Smooth muscle cell (in vitro differentiated cells): ENCODE data around the gene SLC25A44. TPM values are rescaled to one million over a fixed set of nuclear protein-coding genes. Genes with fewer than 3 reads are reported as not detected.

ENCODE experiments used
- DNase-seq: peaks from one replicate; lab custom pipeline; 2025; ENCODE audit not compliant: unreplicated experiment; lab: John Stamatoyannopoulos, UW
- H2AFZ ChIP-seq: fragments of 200-600 bp; sonication (generic); 2 replicates; pipeline ENCODE4 v1.6.0; 2016; ENCODE audit warnings: antibody characterized with exemption, low read depth, mild to moderate bottlenecking
- H3F3A ChIP-seq: fragments of 200-600 bp; sonication (generic); 2 replicates; pipeline ENCODE4 v1.6.0; 2017; ENCODE audit warnings: antibody characterized with exemption, low read depth
- H3K27ac ChIP-seq: fragments of 200-600 bp; sonication (generic); 2 replicates; pipeline ENCODE4 v1.5.1; 2016; ENCODE audit warnings: low read depth, mild to moderate bottlenecking
- H3K27me3 ChIP-seq: fragments of 200-600 bp; sonication (generic); 2 replicates; pipeline ENCODE4 v1.6.1; 2016; ENCODE audit warnings: low read depth, mild to moderate bottlenecking
- H3K36me3 ChIP-seq: fragments of 200-600 bp; sonication (generic); 2 replicates; pipeline ENCODE4 v1.5.1; 2016; ENCODE audit warnings: low read depth
- H3K4me1 ChIP-seq: fragments of 200-600 bp; sonication (generic); 2 replicates; pipeline ENCODE4 v1.5.1; 2016; ENCODE audit warnings: low read depth
- H3K4me2 ChIP-seq: fragments of 200-600 bp; sonication (generic); 2 replicates; pipeline ENCODE4 v1.6.0; 2016; ENCODE audit warnings: mild to moderate bottlenecking
- H3K4me3 ChIP-seq: fragments of 200-600 bp; sonication (generic); 2 replicates; pipeline ENCODE4 v1.5.1; 2016; ENCODE audit warnings: mild to moderate bottlenecking
- H3K79me2 ChIP-seq: fragments of 200-600 bp; sonication (generic); 2 replicates; pipeline ENCODE4 v1.6.0; 2016; ENCODE audit warnings: low read depth, mild to moderate bottlenecking
- H3K9ac ChIP-seq: fragments of 200-600 bp; sonication (generic); 2 replicates; pipeline ENCODE4 v1.6.0; 2016; ENCODE audit warnings: low read depth
- H3K9me3 ChIP-seq: fragments of 200-600 bp; sonication (generic); replicated peaks from 2 replicates; pipeline ENCODE4 v1.5.1; 2016; ENCODE audit warnings: low read depth
- H4K20me1 ChIP-seq: fragments of 200-600 bp; sonication (generic); 2 replicates; pipeline ENCODE4 v1.6.0; 2016; ENCODE audit warnings: low read depth
- WGBS: methylation state at CpG from one replicate; pipeline ENCODE4 v1.1.7; 2016; ENCODE audit warnings: low lambda C conversion rate; 5-methylcytosine and 5-hydroxymethylcytosine counted together
- polyA plus RNA-seq: library from polyadenylated mRNA; unstranded; fragments of >200 nt; fragmentation: Nextera tagmentation; extraction: Ambion mirVana; gene quantifications from 2 replicates; pipeline ENCODE4 v1.2.1, GENCODE V29; 2016
- total RNA-seq: library from RNA; depleted of rRNA; stranded (reverse); fragments of >200 nt; gene quantifications from 2 replicates; pipeline ENCODE4 v1.2.3, GENCODE V29; 2014
- TF ChIP-seq, protein P1 (sequence below): fragments of 200-600 bp; sonication (generic); IDR thresholded peaks from 2 replicates; pipeline ENCODE4 v1.5.1; 2017; ENCODE audit warnings: borderline replicate concordance, mild to moderate bottlenecking, antibody characterized with exemption; ENCODE audit not compliant: insufficient read depth, poor library complexity, severe bottlenecking

Gene SLC25A44
- total and polyA plus RNA-seq, 2 experiments from 2014 or later, result 11.4 to 11.6 TPM

DNA sequence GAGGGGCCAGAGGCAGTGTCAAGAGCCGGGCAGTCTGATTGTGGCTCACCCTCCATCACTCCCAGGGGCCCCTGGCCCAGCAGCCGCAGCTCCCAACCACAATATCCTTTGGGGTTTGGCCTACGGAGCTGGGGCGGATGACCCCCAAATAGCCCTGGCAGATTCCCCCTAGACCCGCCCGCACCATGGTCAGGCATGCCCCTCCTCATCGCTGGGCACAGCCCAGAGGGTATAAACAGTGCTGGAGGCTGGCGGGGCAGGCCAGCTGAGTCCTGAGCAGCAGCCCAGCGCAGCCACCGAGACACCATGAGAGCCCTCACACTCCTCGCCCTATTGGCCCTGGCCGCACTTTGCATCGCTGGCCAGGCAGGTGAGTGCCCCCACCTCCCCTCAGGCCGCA lies 48.0 kb downstream of the SLC25A44 start, which contains the start of gene BGLAP:
Gene BGLAP (plus strand): TSS at position 259 of the 400 bp plus-strand sequence. CDS start 48 bp downstream, at position 307.
- Histone ChIP-seq H2AFZ (no peak within 1 kb of the TSS), H3K9ac (no peak within 1 kb of the TSS), H3K4me1 (no peaks in the 10 kb centered on the region), H3K79me2 (no peaks in the 10 kb centered on the region), H3K4me2 (no peak within 1 kb of the TSS), H3K4me3 (no peak within 1 kb of the TSS), H3F3A (no peaks in the 10 kb centered on the region), H3K27me3 (no peaks in the 10 kb centered on the region), H3K36me3 (no peaks in the 10 kb centered on the region), H4K20me1 (no peaks in the 10 kb centered on the region), H3K9me3 (no peaks in the 10 kb centered on the region), H3K27ac (no peak within 1 kb of the TSS)
- 96% methylated on average over 14 of the region's 14 CpGs for WGBS
- TF ChIP-seq, protein P1, sequence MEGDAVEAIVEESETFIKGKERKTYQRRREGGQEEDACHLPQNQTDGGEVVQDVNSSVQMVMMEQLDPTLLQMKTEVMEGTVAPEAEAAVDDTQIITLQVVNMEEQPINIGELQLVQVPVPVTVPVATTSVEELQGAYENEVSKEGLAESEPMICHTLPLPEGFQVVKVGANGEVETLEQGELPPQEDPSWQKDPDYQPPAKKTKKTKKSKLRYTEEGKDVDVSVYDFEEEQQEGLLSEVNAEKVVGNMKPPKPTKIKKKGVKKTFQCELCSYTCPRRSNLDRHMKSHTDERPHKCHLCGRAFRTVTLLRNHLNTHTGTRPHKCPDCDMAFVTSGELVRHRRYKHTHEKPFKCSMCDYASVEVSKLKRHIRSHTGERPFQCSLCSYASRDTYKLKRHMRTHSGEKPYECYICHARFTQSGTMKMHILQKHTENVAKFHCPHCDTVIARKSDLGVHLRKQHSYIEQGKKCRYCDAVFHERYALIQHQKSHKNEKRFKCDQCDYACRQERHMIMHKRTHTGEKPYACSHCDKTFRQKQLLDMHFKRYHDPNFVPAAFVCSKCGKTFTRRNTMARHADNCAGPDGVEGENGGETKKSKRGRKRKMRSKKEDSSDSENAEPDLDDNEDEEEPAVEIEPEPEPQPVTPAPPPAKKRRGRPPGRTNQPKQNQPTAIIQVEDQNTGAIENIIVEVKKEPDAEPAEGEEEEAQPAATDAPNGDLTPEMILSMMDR, result no peak
- no peak for DNase-seq

DNA sequence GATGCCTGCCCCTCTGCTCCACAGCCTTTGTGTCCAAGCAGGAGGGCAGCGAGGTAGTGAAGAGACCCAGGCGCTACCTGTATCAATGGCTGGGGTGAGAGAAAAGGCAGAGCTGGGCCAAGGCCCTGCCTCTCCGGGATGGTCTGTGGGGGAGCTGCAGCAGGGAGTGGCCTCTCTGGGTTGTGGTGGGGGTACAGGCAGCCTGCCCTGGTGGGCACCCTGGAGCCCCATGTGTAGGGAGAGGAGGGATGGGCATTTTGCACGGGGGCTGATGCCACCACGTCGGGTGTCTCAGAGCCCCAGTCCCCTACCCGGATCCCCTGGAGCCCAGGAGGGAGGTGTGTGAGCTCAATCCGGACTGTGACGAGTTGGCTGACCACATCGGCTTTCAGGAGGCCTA lies 48.8 kb downstream of the SLC25A44 start:
- Histone ChIP-seq H3K4me3 (no peak overlapping the region), H3K4me1 (no peaks in the 10 kb centered on the region), H3F3A (no peaks in the 10 kb centered on the region), H3K9ac (no peak overlapping the region), H2AFZ (no peak overlapping the region), H3K9me3 (no peaks in the 10 kb centered on the region), H3K4me2 (no peak overlapping the region), H4K20me1 (no peaks in the 10 kb centered on the region), H3K27ac (no peak overlapping the region), H3K79me2 (no peaks in the 10 kb centered on the region), H3K27me3 (no peaks in the 10 kb centered on the region), H3K36me3 (no peaks in the 10 kb centered on the region)
- no peak for DNase-seq
- TF ChIP-seq, protein P1, result no peak
- WGBS, result 97% methylated on average over 9 of the region's 10 CpGs

DNA sequence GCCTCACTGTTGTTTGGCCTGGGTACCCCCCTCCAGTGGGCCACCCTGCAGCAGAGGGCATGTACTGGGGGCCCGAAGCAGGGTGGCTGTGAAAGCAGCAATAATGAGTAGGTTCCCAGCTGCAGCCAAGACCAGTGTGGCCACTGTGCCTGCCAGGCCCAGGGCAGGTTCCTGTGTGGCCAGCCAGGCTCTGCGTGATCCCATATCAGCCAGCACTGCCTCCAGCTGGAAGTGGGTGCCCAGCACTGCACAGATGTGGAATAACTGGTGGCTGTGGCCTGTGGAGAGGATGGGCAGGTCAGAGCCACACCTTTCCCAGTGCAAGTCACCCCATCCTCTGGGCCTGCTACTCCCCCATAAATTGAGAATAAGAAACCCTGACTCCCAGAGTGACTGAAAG lies 50.2 kb downstream of the SLC25A44 start:
- H2AFZ ChIP-seq, result no peak overlapping the region
- no peaks in the 10 kb centered on the region for H3K9me3 ChIP-seq
- DNase-seq, result no peak
- H3K27ac ChIP-seq, result no peak overlapping the region
- H3K4me2 ChIP-seq, result no peak overlapping the region
- H3K27me3 ChIP-seq, result no peaks in the 10 kb centered on the region
- H3K4me3 ChIP-seq, result no peak overlapping the region
- no peak overlapping the region for H3K9ac ChIP-seq
- H3K79me2 ChIP-seq, result no peaks in the 10 kb centered on the region
- WGBS, result 94% methylated on average over 2 of the region's 2 CpGs
- H3K4me1 ChIP-seq, result no peaks in the 10 kb centered on the region
- H3K36me3 ChIP-seq, result no peaks in the 10 kb centered on the region
- H3F3A ChIP-seq, result no peaks in the 10 kb centered on the region
- TF ChIP-seq, protein P1, result no peak
- no peaks in the 10 kb centered on the region for H4K20me1 ChIP-seq

DNA sequence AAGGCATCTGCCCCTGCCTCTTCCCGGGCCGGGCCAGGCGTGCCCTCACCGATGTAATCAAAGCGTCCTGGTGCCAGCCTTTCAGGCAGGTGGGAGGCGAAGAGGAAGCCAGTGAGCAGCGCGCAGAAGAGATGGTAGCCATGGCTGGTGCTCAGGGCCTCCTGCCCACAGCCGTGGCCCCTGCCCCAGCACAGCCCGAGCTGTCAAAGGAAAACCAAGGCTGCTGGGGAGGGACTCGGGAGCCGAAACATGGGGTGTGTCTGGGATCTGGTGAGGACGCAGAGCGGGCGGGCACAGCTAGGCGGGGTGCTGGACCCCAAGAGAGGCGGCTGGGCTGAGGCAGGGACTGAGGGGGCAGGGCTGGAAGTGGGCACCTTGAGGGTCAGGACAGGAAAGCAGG lies 50.8 kb downstream of the SLC25A44 start:
- Histone ChIP-seq H3K4me1 (no peaks in the 10 kb centered on the region), H3K79me2 (no peaks in the 10 kb centered on the region), H3K9ac (no peak overlapping the region), H3K36me3 (no peaks in the 10 kb centered on the region), H3K4me2 (no peak overlapping the region), H4K20me1 (no peaks in the 10 kb centered on the region), H3K9me3 (no peaks in the 10 kb centered on the region), H3F3A (no peaks in the 10 kb centered on the region), H3K4me3 (no peak overlapping the region), H3K27me3 (no peaks in the 10 kb centered on the region), H3K27ac (no peak overlapping the region), H2AFZ (no peak overlapping the region)
- WGBS, result 97% methylated on average over 17 of the region's 17 CpGs
- TF ChIP-seq, protein P1, result no peak
- DNase-seq, result no peak
